B cell (primary cell): ENCODE data around the gene CRYBA2. TPM values are rescaled to one million over a fixed set of nuclear protein-coding genes. Genes with fewer than 3 reads are reported as not detected.

Source experiments
- ATAC-seq: fragments of 200-7000 bp; cut with Tn5 transposase; one replicate; pipeline ENCODE4 v1.10.0; 2021; ENCODE audit warnings: low read depth, mild to moderate bottlenecking, moderate number of reproducible peaks, moderate library complexity
- CTCF ChIA-PET: fragments of 350-600 bp; sonication (Branson Sonifier 250); formaldehyde crosslinking; loops from one replicate; lab custom pipeline; 2021; ENCODE audit warnings: antibody characterized with exemption, inconsistent platforms; lab: Charles Lee
- POLR2A ChIA-PET: fragments of 350-600 bp; sonication (Branson Sonifier 250); formaldehyde crosslinking; loops from one replicate; lab custom pipeline; 2021; ENCODE audit warnings: antibody characterized with exemption; lab: Charles Lee
- DNase-seq: peaks from one replicate; pipeline ENCODE4 v3.0.0; 2013
- H2AFZ ChIP-seq: 2 replicates; pipeline ENCODE4 v1.6.1; 2012; ENCODE audit warnings: mild to moderate bottlenecking, low read depth, low read length; ENCODE audit not compliant: insufficient read depth, poor library complexity, severe bottlenecking
- H3K27ac ChIP-seq, 2 donors: 1 replicate in 1 of 2; 2 replicates in 1 of 2; pipeline ENCODE4 v1.5.1; 2012 to 2013; ENCODE audit warnings: low read length in 2 of 2, mild to moderate bottlenecking in 2 of 2, moderate library complexity in 1 of 2
- H3K27me3 ChIP-seq, 4 experiments: fragments of 200-600 bp in 1 of 4; sonication (generic) in 1 of 4; replicated peaks in 1 of 4; 1 replicate in 2 of 4; 2 replicates in 2 of 4; pipeline versions ENCODE4 v1.6.1 to v1.7.0; 2013 to 2016; ENCODE audit warnings: low read length in 3 of 4, mild to moderate bottlenecking in 2 of 4, mixed read lengths in 1 of 4, moderate library complexity in 1 of 4; ENCODE audit not compliant: insufficient read depth in 4 of 4, control insufficient read depth in 3 of 4; ENCODE audit errors: control extremely low read depth in 1 of 4
- H3K36me3 ChIP-seq, 2 experiments: replicated peaks in 1 of 2; 1 replicate in 1 of 2; 2 replicates in 1 of 2; pipeline versions ENCODE4 v1.6.1 to v1.7.1; 2013; ENCODE audit warnings: low read length in 1 of 2; ENCODE audit not compliant: insufficient read depth in 2 of 2, control insufficient read depth in 1 of 2; ENCODE audit errors: control extremely low read depth in 1 of 2, extremely low read depth in 1 of 2
- H3K4me1 ChIP-seq, 2 donors: fragments of 200-600 bp in 1 of 2; sonication (generic) in 1 of 2; 1 replicate in 1 of 2; 2 replicates in 1 of 2; pipeline versions ENCODE4 v1.5.1 to v1.6.1; 2013 to 2017; ENCODE audit warnings: low read length in 2 of 2; ENCODE audit not compliant: control insufficient read depth in 2 of 2, insufficient read depth in 2 of 2
- H3K4me2 ChIP-seq: replicated peaks from 2 replicates; pipeline ENCODE3; 2012; ENCODE audit warnings: mild to moderate bottlenecking, low read depth, low read length; ENCODE audit not compliant: poor library complexity, severe bottlenecking
- H3K4me3 ChIP-seq, 5 experiments: fragments of 200-600 bp in 1 of 5; sonication (generic) in 1 of 5; 1 replicate in 3 of 5; 2 replicates in 2 of 5; pipeline versions ENCODE4 v1.5.1 to v1.7.0; 2011 to 2016; ENCODE audit warnings: low read length in 4 of 5, mild to moderate bottlenecking in 4 of 5, low read depth in 2 of 5, control low read depth in 1 of 5, moderate library complexity in 1 of 5; ENCODE audit not compliant: insufficient read depth in 1 of 5; ENCODE audit errors: control extremely low read depth in 1 of 5, extremely low read depth in 1 of 5
- H3K79me2 ChIP-seq: fragments of 200-600 bp; sonication (generic); one replicate; pipeline ENCODE4 v1.6.0; 2016; ENCODE audit warnings: low read length; ENCODE audit not compliant: control insufficient read depth, insufficient read depth
- H3K9ac ChIP-seq: fragments of 200-600 bp; sonication (generic); 2 replicates; pipeline ENCODE4 v1.6.1; 2017; ENCODE audit warnings: mild to moderate bottlenecking, low read length, moderate library complexity
- H3K9me3 ChIP-seq, 3 donors: one replicate each; pipeline versions ENCODE4 v1.6.1 to v1.7.1; 2013; ENCODE audit warnings: low read length in 2 of 3; ENCODE audit not compliant: control insufficient read depth in 2 of 3, insufficient read depth in 1 of 3; ENCODE audit errors: control extremely low read depth in 1 of 3
- H4K20me1 ChIP-seq: 2 replicates; pipeline ENCODE4 v1.6.0; 2012; ENCODE audit warnings: mild to moderate bottlenecking, low read length; ENCODE audit not compliant: insufficient read depth, control insufficient read depth, poor library complexity, severe bottlenecking
- H3K27ac Mint-ChIP-seq: one replicate; pipeline ENCODE4 v1.8.0; 2021; ENCODE audit warnings: mixed read lengths
- H3K27me3 Mint-ChIP-seq: one replicate; pipeline ENCODE4 v1.8.0; 2021; ENCODE audit warnings: mixed read lengths
- H3K4me1 Mint-ChIP-seq: one replicate; pipeline ENCODE4 v1.8.0; 2021; ENCODE audit warnings: mixed read lengths
- H3K4me3 Mint-ChIP-seq: one replicate; pipeline ENCODE4 v1.8.0; 2021; ENCODE audit warnings: mixed read lengths
- H3K9me3 Mint-ChIP-seq: one replicate; pipeline ENCODE4 v1.8.0; 2022; ENCODE audit warnings: mixed read lengths; ENCODE audit not compliant: insufficient read depth
- EZH2 ChIP-seq: IDR thresholded peaks from 2 replicates; pipeline ENCODE4 v1.6.1; 2012; ENCODE audit warnings: borderline replicate concordance, low read depth, mild to moderate bottlenecking, moderate library complexity, low read length; ENCODE audit not compliant: insufficient read depth, poor library complexity, severe bottlenecking
- WGBS: methylation state at CpG from one replicate; pipeline ENCODE4 v1.1.5; 2013; ENCODE audit warnings: missing lambda C conversion rate; ENCODE audit not compliant: insufficient coverage; 5-methylcytosine and 5-hydroxymethylcytosine counted together
- intact Hi-C: fragments of 100-400 bp; cut with micrococcal nuclease; formaldehyde crosslinking; loops from one replicate; pipeline ENCODE4 v1.10.0; 2022
- polyA plus RNA-seq: library from polyadenylated mRNA; depleted of rRNA; stranded (reverse); fragments of >200 nt; gene quantifications from 2 replicates; pipeline ENCODE4 v1.2.3, GENCODE V29; 2012
- total RNA-seq, 2 donors: library from RNA; stranded (reverse); fragments of 120-200 nt in 1 of 2; gene quantifications; 1 replicate in 1 of 2; 2 replicates in 1 of 2; pipeline versions ENCODE4 v1.2.3 to v1.2.4, GENCODE V29; 2013 to 2022
- TF ChIP-seq, protein P1 (sequence below): fragments of 200-600 bp; IDR thresholded peaks from one replicate; pipeline ENCODE4 v1.8.0; 2022; ENCODE audit warnings: antibody characterized with exemption, mild to moderate bottlenecking

The CRYBA2 gene
- total and polyA plus RNA-seq, 2 donors (not counting 1 experiment from before 2014, with no cell fraction given): not detected

- H3K9me3 Mint-ChIP-seq: no peaks in the 10 kb centered on the region
- H3K27ac Mint-ChIP-seq: no peak overlapping the region
- peaks cover 6% of the 10 kb centered on the region for H3K4me1 Mint-ChIP-seq
- H3K4me1 ChIP-seq: peaks cover 8 to 12% of the 10 kb centered on the region in 2 donors
- no peak overlapping the region for H3K4me2 ChIP-seq
- H4K20me1 ChIP-seq: no peaks in the 10 kb centered on the region
- no peak overlapping the region for H3K9ac ChIP-seq
- no peak overlapping the region for H2AFZ ChIP-seq
- intact Hi-C loops: no loop called here
- H3K4me3 Mint-ChIP-seq: no peak overlapping the region
- no peak overlapping the region for H3K4me3 ChIP-seq
- H3K27me3 ChIP-seq: peaks cover 0 to 61% (median 36%) of the 10 kb centered on the region in 4 experiments
- no peaks in the 10 kb centered on the region for H3K79me2 ChIP-seq
- H3K9me3 ChIP-seq: peaks cover 0 to 7% (median 0%) of the 10 kb centered on the region in 3 donors
- no peaks in the 10 kb centered on the region for H3K36me3 ChIP-seq
- TF ChIP-seq, protein P1, sequence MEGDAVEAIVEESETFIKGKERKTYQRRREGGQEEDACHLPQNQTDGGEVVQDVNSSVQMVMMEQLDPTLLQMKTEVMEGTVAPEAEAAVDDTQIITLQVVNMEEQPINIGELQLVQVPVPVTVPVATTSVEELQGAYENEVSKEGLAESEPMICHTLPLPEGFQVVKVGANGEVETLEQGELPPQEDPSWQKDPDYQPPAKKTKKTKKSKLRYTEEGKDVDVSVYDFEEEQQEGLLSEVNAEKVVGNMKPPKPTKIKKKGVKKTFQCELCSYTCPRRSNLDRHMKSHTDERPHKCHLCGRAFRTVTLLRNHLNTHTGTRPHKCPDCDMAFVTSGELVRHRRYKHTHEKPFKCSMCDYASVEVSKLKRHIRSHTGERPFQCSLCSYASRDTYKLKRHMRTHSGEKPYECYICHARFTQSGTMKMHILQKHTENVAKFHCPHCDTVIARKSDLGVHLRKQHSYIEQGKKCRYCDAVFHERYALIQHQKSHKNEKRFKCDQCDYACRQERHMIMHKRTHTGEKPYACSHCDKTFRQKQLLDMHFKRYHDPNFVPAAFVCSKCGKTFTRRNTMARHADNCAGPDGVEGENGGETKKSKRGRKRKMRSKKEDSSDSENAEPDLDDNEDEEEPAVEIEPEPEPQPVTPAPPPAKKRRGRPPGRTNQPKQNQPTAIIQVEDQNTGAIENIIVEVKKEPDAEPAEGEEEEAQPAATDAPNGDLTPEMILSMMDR: no peak
- no peak for TF ChIP-seq EZH2
- ChIA-PET POLR2A (no interaction called here), CTCF (interaction anchor here (1.4 to 2.2 kb wide), 2 partner anchors 66 to 99 kb away, joined by 3 to 8 read pairs; no protein-coding TSS in a partner anchor)
- H3K27ac ChIP-seq: no peak overlapping the region
- ATAC-seq (no peak), DNase-seq (no peak)
- H3K27me3 Mint-ChIP-seq: peaks cover 72% of the 10 kb centered on the region
- WGBS: 60% methylated on average over 1 of the region's 4 CpGs
These were observed 18.0 kb downstream of the CRYBA2 start for GRCh38 chr2:218975060-218975777.

DNA sequence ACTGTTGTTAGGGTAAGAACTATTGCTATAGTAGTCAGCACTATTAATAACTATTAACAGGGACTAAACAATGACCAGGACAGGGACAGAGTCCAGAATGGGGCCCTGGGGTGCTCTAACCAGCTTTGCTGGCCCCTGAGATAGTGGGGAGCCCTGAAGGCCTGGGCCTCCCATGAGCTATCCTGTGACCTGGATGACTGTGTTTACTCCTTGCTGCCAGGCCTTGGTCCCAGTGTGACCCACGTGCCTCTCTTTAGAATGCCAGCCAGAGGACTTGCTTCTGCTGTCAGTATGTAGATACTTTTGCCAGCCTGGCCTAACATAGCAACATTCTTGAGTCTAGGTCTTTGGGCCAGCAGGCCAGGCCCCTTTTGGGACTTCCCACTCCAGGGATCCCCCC is 22.3 kb downstream of the CRYBA2 start:
- Histone ChIP-seq H3K4me3 (no peak overlapping the region), H3K79me2 (no peaks in the 10 kb centered on the region), H4K20me1 (no peaks in the 10 kb centered on the region), H3K9ac (no peak overlapping the region), H3K27me3 (peaks cover 0 to 32% (median 22%) of the 10 kb centered on the region in 4 experiments), H3K36me3 (no peaks in the 10 kb centered on the region), H3K4me2 (no peak overlapping the region), H2AFZ (no peak overlapping the region), H3K9me3 (peaks cover 0 to 4% (median 0%) of the 10 kb centered on the region in 3 donors), H3K4me1 (peaks cover 0 to 3% of the 10 kb centered on the region in 2 donors), H3K27ac (no peak overlapping the region)
- H3K27me3 Mint-ChIP-seq: peaks cover 53% of the 10 kb centered on the region
- ATAC-seq (no peak), DNase-seq (no peak)
- 24% methylated on average over 1 of the region's 1 CpG for WGBS
- H3K9me3 Mint-ChIP-seq: peaks cover 4% of the 10 kb centered on the region
- TF ChIP-seq, protein P1: no peak
- TF ChIP-seq EZH2: no peak
- ChIA-PET CTCF (interaction anchor here (2.1 kb wide), 1 partner anchor 10 kb away, joined by 9 read pairs; no protein-coding TSS in a partner anchor), POLR2A (no interaction called here)
- intact Hi-C loops: no loop called here
- no peak overlapping the region for H3K4me3 Mint-ChIP-seq
- no peaks in the 10 kb centered on the region for H3K4me1 Mint-ChIP-seq
- H3K27ac Mint-ChIP-seq: no peak overlapping the region
